DND-41 (cell line): ENCODE results near the gene AXIN1.
"Not testable (repeated sequence)": the region's sequence is repeated elsewhere in the genome, so short reads cannot be mapped to it uniquely, and the experiment has no call there.

Experiments
- EZH2 ChIP-seq: IDR thresholded peaks from 3 replicates; pipeline ENCODE4 v1.6.1; 2012; ENCODE audit warnings: borderline replicate concordance, low read depth, mild to moderate bottlenecking, moderate library complexity, low read length, inconsistent platforms; ENCODE audit not compliant: severe bottlenecking
- TF ChIP-seq, protein P1 (sequence below): IDR thresholded peaks from 2 replicates; pipeline ENCODE4 v1.5.1; 2012; ENCODE audit warnings: borderline replicate concordance, low read length, moderate library complexity, mild to moderate bottlenecking; ENCODE audit not compliant: poor library complexity, severe bottlenecking; ENCODE audit errors: extremely low read depth

DNA sequence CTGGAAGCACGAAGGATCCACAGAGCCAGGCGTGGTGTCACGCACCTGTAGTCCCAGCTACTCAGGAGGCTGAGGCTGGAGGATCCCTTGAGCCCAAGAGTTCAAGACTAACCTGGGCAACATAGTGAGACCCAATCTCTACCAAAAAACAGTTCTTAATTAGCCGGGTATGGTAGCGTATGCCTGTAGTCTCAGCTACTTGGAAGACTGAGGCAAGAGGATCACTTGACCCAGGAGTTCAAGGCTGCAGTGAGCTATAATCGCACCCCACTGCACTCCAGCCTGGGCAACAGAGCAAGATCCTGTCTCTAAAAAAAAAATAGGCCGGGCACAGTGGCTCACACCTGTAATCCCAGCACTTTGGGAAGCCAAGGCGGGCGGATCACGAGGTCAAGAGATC is 4.0 kb downstream of the AXIN1 start:
- TF ChIP-seq, protein P1, sequence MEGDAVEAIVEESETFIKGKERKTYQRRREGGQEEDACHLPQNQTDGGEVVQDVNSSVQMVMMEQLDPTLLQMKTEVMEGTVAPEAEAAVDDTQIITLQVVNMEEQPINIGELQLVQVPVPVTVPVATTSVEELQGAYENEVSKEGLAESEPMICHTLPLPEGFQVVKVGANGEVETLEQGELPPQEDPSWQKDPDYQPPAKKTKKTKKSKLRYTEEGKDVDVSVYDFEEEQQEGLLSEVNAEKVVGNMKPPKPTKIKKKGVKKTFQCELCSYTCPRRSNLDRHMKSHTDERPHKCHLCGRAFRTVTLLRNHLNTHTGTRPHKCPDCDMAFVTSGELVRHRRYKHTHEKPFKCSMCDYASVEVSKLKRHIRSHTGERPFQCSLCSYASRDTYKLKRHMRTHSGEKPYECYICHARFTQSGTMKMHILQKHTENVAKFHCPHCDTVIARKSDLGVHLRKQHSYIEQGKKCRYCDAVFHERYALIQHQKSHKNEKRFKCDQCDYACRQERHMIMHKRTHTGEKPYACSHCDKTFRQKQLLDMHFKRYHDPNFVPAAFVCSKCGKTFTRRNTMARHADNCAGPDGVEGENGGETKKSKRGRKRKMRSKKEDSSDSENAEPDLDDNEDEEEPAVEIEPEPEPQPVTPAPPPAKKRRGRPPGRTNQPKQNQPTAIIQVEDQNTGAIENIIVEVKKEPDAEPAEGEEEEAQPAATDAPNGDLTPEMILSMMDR = not testable (repeated sequence)
- TF ChIP-seq EZH2 = not testable (repeated sequence)
